GM19438 (cell line): Measurements from ENCODE around the gene PCDHA11.
"Not testable (repeated sequence)": the region's sequence is repeated elsewhere in the genome, so short reads cannot be mapped to it uniquely, and the experiment has no call there.

Experiments
- ATAC-seq: cut with Tn5 transposase; IDR thresholded peaks from one replicate; pipeline ENCODE4 v1.9.1; 2021; ENCODE audit warnings: low read depth; ENCODE audit not compliant: unreplicated experiment

Gene PCDHA11

GRCh38 chr5:140868721-140869554, at the start of gene PCDHA11:
Gene PCDHA11, plus strand, starts transcription at chr5:140868957. Its CDS starts 147 bp downstream, at chr5:140869104.
- ATAC-seq: no peak

GRCh38 chr5:140821375-140822280, 47.1 kb upstream of the PCDHA11 start, which contains the start of gene PCDHA5:
Gene PCDHA5, plus strand, starts transcription at chr5:140821613.
- ATAC-seq: no peak

- ATAC-seq: no peak
Measured at GRCh38 chr5:140822281-140822629, 46.5 kb upstream of the PCDHA11 start.

- not testable (repeated sequence) for ATAC-seq
Measured at GRCh38 chr5:140822969-140823368, 45.8 kb upstream of the PCDHA11 start.

- no peak for ATAC-seq
Measured at GRCh38 chr5:140823475-140823874, 45.3 kb upstream of the PCDHA11 start.

- no peak for ATAC-seq
Measured at GRCh38 chr5:140827704-140828361, 40.9 kb upstream of the PCDHA11 start, which contains the start of gene PCDHA6. Gene PCDHA6, plus strand, starts transcription at chr5:140827960. Its CDS starts 132 bp downstream, at chr5:140828092.

- ATAC-seq: no peak
Measured at GRCh38 chr5:140828362-140828737, 40.4 kb upstream of the PCDHA11 start.

GRCh38 chr5:140829511-140830501, 39.0 kb upstream of the PCDHA11 start:
- not testable (repeated sequence) for ATAC-seq

GRCh38 chr5:140833993-140834392, 34.8 kb upstream of the PCDHA11 start, which contains the start of gene PCDHA7:
Gene PCDHA7, plus strand, starts transcription at chr5:140834269. Its CDS starts 115 bp downstream, at chr5:140834384.
- ATAC-seq: no peak

GRCh38 chr5:140834439-140835008, 34.2 kb upstream of the PCDHA11 start:
- ATAC-seq: not testable (repeated sequence)

GRCh38 chr5:140835622-140836510, 32.9 kb upstream of the PCDHA11 start:
- ATAC-seq: no peak

GRCh38 chr5:140840978-140841962, 27.5 kb upstream of the PCDHA11 start, which contains the start of gene PCDHA8:
Gene PCDHA8, plus strand, starts transcription at chr5:140841187. Its CDS starts 135 bp downstream, at chr5:140841322.
- no peak for ATAC-seq

GRCh38 chr5:140842798-140843733, 25.7 kb upstream of the PCDHA11 start:
- no peak for ATAC-seq

- ATAC-seq: not testable (repeated sequence)
Measured at GRCh38 chr5:140848139-140849102, 20.3 kb upstream of the PCDHA11 start, which contains the start of gene PCDHA9. Gene PCDHA9, plus strand, starts transcription at chr5:140848382. Its CDS starts 114 bp downstream, at chr5:140848496.
